ENCODE measurements around the gene PRKACA.
"Not testable (repeated sequence)": the region's sequence is repeated elsewhere in the genome, so short reads cannot be mapped to it uniquely, and the experiment has no call there.

PRKACA gene

DNA sequence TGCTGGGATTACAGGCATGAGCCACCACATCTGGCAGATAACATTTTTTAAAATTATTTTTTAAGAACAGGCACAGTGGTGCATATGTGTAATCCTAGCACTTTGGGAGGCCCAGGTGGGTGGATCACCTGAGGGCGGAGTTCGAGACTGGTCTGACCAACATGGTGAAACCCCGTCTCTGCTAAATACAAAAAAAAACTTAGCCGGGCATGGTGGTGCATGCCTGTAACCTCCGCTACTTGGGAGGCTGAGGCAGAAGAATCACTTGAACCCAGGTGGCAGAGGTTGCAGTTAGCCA lies 55.1 kb downstream of the PRKACA start:
- no peak for DNase-seq

DNA sequence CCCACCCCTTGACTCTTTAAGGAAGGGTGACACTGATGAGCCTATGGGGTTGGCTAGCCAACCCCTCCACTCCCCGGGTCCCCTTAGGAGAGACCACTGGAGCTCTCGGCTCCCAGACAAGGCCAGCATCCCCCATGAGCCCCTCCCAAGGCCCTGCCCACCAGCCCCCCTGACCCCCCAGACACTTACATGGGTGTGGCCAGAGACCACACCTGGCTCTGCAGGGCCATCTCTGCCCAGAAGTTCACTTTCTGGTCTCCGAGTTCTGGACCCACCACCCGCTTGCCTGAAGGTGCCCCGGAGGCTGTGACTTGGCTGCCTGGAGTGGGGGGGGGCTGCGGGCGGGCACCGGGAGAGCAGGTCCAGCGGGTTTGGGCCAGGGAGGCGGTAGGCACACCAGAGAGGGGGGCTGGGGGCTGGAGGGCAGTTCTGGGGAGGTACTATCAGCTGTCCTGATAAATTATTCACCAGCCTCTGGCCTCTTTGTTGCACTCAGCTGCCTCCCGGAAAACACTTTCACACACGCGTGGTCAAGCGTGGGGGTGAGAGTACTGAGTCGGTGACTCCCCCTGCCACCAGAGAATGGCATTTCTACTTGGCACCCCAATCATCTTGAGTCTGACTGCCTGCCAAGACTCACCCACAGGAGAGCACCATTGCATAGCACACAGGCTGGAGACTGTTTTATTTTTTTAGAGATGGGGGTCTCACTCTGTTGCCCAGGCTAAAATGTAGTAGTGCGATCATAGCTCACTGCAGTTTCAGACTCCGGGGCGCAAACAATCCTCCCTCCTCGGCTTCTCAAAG lies 55.6 kb downstream of the PRKACA start, which contains the start of gene PALM3:
Gene PALM3, minus strand, starts transcription at position 326 of the 807 bp plus-strand sequence. Its CDS starts 96 bp downstream, at position 230.
- peak; percentile 75 for DNase-seq

GRCh38 chr19:14061081-14061749 lies 56.3 kb downstream of the PRKACA start:
- DNase-seq = no peak

- no peak for DNase-seq
Observed at GRCh38 chr19:14059652-14060155, 57.9 kb downstream of the PRKACA start.

GRCh38 chr19:14059093-14059480 lies 58.5 kb downstream of the PRKACA start:
- no peak for DNase-seq

DNA sequence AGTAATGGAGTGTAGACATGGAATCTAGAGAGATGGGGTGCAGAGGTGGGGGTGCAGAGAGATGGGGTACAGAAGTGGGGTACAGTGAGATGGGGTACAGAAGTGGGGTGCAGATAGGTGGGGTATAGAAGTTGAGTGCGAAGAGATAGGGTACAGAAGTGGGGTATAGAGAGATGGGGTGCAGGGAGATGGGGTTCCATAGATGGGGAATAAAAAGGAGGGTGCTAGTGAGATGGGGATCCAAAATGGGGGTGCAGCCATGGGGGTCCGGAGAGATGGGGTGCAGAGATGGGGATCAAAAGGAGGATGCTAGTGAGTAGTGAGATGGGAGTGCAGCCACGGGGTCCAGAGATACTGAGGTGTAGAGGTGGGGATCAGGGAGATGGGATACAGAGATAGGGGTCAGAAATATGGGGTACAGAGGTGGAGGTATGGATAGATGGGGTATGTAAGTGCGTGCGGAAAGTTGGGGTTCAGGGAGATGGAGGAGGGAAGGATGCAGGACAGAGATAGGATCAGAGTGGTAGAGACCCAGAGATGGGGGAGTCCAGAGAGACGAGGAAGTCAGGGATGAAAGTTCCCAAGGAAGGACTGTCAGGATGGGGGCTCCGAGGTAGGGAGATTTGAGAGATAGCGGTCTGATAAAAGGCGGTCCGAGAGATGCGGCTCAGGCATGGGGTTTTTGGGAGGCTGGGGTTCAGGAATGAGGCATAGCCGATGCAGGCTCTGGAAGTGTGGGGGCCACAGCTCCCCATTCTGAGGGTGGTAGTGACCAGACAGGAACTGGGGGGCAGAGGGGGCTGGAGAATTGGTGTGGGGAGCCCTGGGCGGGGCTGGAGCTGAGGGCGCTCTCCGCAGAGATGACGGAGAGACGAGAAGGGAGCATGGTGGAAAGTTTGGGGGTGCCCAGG lies 59.1 kb downstream of the PRKACA start:
- no peak for DNase-seq

- DNase-seq = no peak
Observed at GRCh38 chr19:14056741-14057356, 60.7 kb downstream of the PRKACA start.

- DNase-seq = no peak
Observed at GRCh38 chr19:14056069-14056666, 61.4 kb downstream of the PRKACA start.

- no peak for DNase-seq
Observed at GRCh38 chr19:14055396-14055795, 62.2 kb downstream of the PRKACA start.

- no peak for DNase-seq
Observed at GRCh38 chr19:14054721-14055120, 62.8 kb downstream of the PRKACA start.

GRCh38 chr19:14054099-14054498 lies 63.5 kb downstream of the PRKACA start:
- no peak for DNase-seq

DNA sequence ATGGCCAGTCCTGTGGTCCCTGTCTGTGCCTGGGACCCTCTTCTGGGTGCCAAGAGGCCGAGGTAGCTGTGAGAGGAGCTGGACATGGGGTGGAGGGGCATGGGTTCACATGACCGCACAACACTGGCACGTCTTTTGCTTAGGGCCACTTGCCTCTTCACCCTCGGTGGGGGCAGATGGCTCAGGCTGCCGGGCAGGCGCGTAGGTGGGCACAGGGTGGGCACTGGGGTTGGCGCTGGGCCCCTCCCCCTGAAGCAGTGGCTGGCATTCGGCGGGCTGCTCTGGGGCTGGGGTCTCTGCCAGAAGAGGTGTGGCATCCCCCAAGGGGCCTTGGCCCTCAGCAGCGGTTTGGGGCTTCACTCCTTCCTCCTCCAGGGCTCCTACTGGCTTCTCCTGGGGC lies 64.1 kb downstream of the PRKACA start:
- no peak for DNase-seq

DNA sequence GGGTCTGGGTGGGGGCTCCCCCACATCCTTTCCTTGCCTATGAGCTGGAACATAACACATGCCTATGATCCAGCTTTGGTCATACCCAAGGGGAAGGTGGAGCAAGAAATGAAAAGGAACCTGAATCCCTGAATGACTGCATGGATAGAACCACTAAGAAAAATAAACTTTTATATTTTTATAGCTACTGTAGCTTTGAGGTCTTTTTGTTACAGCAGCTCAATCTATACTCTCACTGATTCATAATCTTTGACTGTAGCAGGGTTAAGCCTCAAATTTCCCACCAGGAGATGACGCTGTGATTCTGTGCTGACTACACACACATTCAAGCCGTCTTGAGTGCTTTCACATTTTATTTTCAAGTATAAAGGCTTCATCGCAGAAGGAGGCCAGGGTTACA lies 64.5 kb downstream of the PRKACA start:
- DNase-seq = no peak

- no peak for DNase-seq
Observed at GRCh38 chr19:14052470-14052869, 65.1 kb downstream of the PRKACA start.

DNA sequence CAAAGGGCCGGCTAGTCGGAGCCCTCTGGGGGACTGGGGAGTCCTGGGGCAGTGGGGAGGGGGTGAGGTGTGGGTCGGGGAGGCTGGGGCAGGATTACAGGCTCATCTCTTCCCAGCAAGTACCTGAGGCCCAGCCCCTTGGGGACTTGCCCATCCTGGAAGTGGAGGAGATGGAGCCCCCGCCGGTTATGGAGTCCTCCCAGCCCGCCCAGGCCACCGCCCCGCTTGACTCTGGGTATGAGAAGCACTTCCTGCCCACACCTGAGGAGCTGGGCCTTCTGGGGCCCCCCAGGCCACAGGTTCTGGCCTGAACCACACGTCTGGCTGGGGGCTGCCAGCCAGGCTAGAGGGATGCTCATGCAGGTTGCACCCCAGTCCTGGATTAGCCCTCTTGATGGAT lies 65.6 kb downstream of the PRKACA start:
- no peak for DNase-seq

GRCh38 chr19:14050961-14051360 lies 66.6 kb downstream of the PRKACA start:
- DNase-seq = not testable (repeated sequence)

DNA sequence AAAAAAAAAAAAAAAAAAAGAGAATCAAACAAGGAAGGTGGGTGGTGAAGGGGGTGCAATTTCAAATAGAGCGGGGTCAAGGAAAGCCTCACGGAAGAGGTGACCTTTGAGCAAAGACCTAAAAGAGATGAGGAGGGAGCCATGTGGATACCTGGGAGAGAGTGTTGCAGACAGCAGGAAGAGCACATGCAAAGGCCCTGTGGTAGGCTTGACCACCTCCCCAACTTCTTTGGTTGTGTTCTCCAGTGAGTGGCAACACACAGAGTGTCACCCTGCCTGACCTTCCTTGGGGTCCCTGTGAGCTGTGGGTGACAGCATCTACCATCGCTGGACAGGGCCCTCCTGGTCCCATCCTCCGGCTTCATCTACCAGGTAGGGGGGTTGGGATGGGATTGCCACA lies 67.0 kb downstream of the PRKACA start:
- no peak for DNase-seq

DNA sequence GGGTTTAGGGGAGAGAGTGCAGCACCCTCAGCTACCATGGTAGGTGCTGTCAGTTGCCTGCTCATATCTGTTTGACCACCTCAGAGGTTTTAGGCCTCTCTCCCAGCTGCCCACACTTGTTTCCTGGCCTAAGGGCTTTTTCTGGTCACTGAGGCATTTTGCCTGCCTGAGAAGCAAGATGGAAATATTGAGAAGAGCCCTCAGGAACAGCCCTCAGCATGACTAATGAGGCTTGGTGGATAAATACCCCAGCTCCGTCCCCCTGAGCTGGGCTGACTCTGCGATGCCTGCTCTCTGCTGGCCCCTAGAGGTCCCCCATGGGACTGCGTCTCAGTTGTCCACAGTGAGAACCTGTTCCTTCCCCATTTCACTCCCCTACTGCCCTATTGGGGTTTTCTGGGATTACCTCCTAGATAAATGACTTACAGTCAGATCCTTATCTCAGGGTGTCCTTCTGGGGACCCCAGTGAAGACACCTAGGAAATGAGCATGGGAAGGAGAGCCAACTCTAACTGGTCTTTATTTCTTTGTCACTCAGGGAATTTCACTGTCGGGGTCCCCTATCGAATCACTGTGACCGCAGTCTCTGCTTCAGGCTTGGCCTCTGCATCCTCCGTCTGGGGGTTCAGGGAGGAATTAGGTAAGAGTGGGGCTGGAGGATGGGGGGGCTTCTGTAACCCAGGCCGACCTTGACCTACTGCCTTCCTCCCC lies 69.0 kb downstream of the PRKACA start:
- no peak for DNase-seq

DNA sequence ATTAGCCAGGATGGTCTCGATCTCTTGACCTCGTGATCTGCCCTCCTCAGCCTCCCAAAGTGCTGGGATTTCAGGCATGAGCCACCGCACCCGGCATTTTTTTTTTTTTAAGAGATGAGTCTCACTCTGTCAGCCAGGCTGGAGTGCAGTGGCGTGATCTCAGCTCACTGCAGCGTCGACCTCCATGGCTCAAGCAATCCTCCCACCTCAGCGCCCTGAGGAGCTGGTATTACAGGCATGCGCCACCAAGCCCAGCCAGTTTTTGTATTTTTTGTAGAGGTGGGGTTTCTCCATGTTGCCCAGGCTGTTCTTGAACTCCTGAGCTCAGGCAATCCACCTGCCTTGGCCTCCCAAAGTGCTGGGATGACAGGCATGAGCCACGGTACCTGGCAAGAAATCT lies 69.7 kb downstream of the PRKACA start:
- not testable (repeated sequence) for DNase-seq

DNA sequence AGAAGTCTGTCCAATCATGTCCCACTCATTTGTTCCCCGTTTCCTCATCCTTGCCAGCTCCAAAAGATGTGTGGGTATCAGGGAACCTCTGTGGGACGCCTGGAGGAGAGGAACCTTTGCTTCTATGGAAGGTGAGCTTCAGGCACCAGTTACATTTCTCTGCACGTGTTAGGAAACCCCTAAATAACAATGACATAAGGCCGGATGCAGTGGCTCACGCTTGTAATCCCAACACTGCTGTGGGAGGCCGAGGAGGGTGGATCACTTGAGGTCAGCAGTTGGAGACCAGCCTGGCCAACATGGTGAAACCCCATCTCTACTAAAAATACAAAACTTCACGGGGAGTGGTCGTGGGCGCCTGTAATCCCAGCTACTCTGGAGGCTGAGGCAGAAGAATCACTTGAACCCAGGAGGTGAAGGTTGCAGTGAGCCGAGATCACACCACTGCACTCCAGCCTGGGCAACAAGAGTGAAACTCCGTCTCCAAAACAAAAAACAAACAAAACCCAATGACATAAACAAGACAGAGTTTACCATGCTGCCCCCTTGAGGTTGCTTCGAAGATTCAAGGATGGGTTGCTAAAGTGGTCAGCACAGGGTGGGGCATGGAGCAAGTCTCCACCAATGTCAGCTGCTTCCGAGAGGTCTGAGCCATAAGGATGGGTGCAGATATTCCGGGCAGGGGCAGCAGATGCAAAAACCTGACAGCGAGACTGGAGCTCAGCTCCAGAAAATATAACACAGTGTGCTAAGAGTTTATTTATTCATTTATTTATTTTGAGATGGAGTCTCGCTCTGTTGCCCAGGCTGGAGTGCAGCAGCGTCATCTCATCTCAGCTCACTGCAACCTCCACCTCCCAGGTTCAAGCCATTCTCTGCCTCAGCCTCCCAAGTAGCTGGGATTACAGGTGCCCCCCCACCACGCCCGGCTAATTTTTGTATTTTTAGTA lies 74.6 kb downstream of the PRKACA start:
- peak; percentile 25 for DNase-seq
